Fibroblast of lung (primary cell): Measurements from ENCODE around the gene GRIK5.

Experiments used
- EZH2 ChIP-seq: IDR thresholded peaks from 2 replicates; pipeline ENCODE4 v1.5.1; 2012; ENCODE audit warnings: low read length, control low read depth, mild to moderate bottlenecking; ENCODE audit errors: missing control alignments
- TF ChIP-seq, protein P1 (sequence below), 2 donors: IDR thresholded peaks in 1 of 2; conservative IDR thresholded peaks in 1 of 2; 1 replicate in 1 of 2; 2 replicates in 1 of 2; pipeline ENCODE4 v1.5.1; 2011 to 2012; ENCODE audit warnings: low read length in 2 of 2, control low read depth in 1 of 2, inconsistent platforms in 1 of 2, low read depth in 1 of 2, mild to moderate bottlenecking in 1 of 2

DNA sequence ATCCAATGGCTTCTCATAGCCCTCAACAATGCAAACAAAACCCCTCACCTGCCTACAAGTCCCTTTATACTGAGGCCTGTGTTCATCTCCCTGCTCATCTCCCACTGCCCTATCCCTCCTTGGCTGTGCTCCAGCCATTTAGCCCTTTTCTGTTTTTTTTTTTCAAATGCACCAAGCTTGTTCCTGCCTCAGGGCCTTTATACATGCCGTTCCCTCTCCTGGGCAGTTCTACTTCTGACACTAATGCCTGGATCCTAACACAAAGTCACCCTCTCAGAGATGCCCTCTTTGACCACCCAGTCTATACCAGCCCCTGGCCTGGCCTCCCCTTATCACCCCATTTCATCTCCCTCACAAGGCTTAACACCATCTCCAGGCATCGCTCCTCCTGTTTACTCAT is 32.9 kb upstream of the GRIK5 start:
- TF ChIP-seq, protein P1, sequence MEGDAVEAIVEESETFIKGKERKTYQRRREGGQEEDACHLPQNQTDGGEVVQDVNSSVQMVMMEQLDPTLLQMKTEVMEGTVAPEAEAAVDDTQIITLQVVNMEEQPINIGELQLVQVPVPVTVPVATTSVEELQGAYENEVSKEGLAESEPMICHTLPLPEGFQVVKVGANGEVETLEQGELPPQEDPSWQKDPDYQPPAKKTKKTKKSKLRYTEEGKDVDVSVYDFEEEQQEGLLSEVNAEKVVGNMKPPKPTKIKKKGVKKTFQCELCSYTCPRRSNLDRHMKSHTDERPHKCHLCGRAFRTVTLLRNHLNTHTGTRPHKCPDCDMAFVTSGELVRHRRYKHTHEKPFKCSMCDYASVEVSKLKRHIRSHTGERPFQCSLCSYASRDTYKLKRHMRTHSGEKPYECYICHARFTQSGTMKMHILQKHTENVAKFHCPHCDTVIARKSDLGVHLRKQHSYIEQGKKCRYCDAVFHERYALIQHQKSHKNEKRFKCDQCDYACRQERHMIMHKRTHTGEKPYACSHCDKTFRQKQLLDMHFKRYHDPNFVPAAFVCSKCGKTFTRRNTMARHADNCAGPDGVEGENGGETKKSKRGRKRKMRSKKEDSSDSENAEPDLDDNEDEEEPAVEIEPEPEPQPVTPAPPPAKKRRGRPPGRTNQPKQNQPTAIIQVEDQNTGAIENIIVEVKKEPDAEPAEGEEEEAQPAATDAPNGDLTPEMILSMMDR (conservative IDR thresholded peaks at IDR 0.05 in 1 of 2, IDR thresholded peaks at IDR 0.05 in 1 of 2; ENCODE audit: low read depth in 1 of 2, low read length in 2 of 2): no peak
- TF ChIP-seq EZH2: no peak
